OCI-LY3 (cell line): ENCODE measurements around the gene ST6GALNAC5.

Experiments used
- H2AFZ ChIP-seq: fragments of 200-600, 300-600 bp; shearing (Covaris generic); 2 replicates; pipeline ENCODE4 v1.6.0; 2014; ENCODE audit warnings: antibody characterized with exemption, low read depth, low read length
- H3K27ac ChIP-seq: fragments of 200-600, 300-600 bp; sonication (generic); 2 replicates; pipeline ENCODE4 v1.5.1; 2014; ENCODE audit warnings: mild to moderate bottlenecking, low read length, moderate library complexity, mixed read lengths
- H3K27me3 ChIP-seq: fragments of 200-600, 300-600 bp; sonication (generic); 2 replicates; pipeline ENCODE4 v1.6.1; 2014; ENCODE audit warnings: low read depth, low read length, mixed read lengths
- H3K36me3 ChIP-seq: fragments of 200-600, 300-600 bp; sonication (generic); replicated peaks from 2 replicates; pipeline ENCODE3; 2014; ENCODE audit warnings: low read depth, low read length, mixed read lengths
- H3K4me1 ChIP-seq: fragments of 300-600, 200-600 bp; sonication (generic); 2 replicates; pipeline ENCODE4 v1.6.1; 2014; ENCODE audit warnings: low read length, mixed read lengths
- H3K4me2 ChIP-seq: fragments of 200-600, 300-600 bp; sonication (generic); 2 replicates; pipeline ENCODE4 v1.6.1; 2014; ENCODE audit warnings: low read length, mixed read lengths
- H3K4me3 ChIP-seq: fragments of 300-600, 200-600 bp; sonication (generic); 2 replicates; pipeline ENCODE4 v1.5.1; 2014; ENCODE audit warnings: antibody characterized with exemption, mild to moderate bottlenecking, low read length, moderate library complexity
- H3K79me2 ChIP-seq: fragments of 300-600, 200-600 bp; shearing (Covaris generic); 2 replicates; pipeline ENCODE4 v1.6.1; 2014; ENCODE audit warnings: mild to moderate bottlenecking, low read length, mixed read lengths
- H3K9ac ChIP-seq: fragments of 300-600, 200-600 bp; shearing (Covaris generic); 2 replicates; pipeline ENCODE4 v1.6.0; 2014; ENCODE audit warnings: mild to moderate bottlenecking, low read length, moderate library complexity
- H3K9me3 ChIP-seq: fragments of 200-600, 300-600 bp; shearing (Covaris generic); 2 replicates; pipeline ENCODE4 v1.6.1; 2014; ENCODE audit warnings: low read length, mixed read lengths; ENCODE audit not compliant: insufficient read depth
- H4K20me1 ChIP-seq: fragments of 200-600, 300-600 bp; sonication (generic); 2 replicates; pipeline ENCODE4 v1.6.1; 2016; ENCODE audit warnings: low read length, mixed read lengths; ENCODE audit not compliant: insufficient read depth
- EZH2phosphoT487 ChIP-seq: fragments of 200-600 bp; shearing (Covaris generic); IDR thresholded peaks from 2 replicates; pipeline ENCODE4 v1.6.1; 2018; ENCODE audit warnings: antibody characterized with exemption, mixed run types, low read depth
- TF ChIP-seq, protein P1 (sequence below): fragments of 200-600, 300-600 bp; sonication (generic); IDR thresholded peaks from 2 replicates; pipeline ENCODE4 v1.5.1; 2014; ENCODE audit warnings: antibody characterized with exemption, low read length, low read depth

Gene ST6GALNAC5

DNA sequence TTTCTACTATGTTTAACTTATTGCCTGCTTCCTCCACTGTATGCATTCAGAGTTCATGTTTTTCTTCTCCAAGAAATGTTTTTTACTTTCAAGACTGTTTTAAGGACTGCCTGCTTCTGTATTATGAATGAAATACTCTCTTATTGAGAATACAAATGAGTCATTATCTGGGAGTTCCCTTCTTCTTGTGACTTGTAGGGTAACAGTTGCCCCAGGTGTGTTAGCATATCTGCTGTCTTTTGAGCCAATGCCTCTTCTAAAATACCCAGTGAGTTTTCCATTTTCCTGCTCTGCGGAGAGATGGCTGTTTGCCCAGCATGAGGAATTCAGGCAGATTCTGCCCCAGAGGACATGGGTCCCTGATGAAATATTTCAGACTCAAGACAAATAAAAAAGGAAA lies 34.1 kb upstream of the ST6GALNAC5 start:
- no peaks in the 10 kb centered on the region for H4K20me1 ChIP-seq
- H3K27me3 ChIP-seq = no peaks in the 10 kb centered on the region
- H2AFZ ChIP-seq = no peak overlapping the region
- no peaks in the 10 kb centered on the region for H3K4me1 ChIP-seq
- H3K9me3 ChIP-seq = no peaks in the 10 kb centered on the region
- H3K27ac ChIP-seq = no peak overlapping the region
- H3K4me2 ChIP-seq = no peak overlapping the region
- TF ChIP-seq, protein P1, sequence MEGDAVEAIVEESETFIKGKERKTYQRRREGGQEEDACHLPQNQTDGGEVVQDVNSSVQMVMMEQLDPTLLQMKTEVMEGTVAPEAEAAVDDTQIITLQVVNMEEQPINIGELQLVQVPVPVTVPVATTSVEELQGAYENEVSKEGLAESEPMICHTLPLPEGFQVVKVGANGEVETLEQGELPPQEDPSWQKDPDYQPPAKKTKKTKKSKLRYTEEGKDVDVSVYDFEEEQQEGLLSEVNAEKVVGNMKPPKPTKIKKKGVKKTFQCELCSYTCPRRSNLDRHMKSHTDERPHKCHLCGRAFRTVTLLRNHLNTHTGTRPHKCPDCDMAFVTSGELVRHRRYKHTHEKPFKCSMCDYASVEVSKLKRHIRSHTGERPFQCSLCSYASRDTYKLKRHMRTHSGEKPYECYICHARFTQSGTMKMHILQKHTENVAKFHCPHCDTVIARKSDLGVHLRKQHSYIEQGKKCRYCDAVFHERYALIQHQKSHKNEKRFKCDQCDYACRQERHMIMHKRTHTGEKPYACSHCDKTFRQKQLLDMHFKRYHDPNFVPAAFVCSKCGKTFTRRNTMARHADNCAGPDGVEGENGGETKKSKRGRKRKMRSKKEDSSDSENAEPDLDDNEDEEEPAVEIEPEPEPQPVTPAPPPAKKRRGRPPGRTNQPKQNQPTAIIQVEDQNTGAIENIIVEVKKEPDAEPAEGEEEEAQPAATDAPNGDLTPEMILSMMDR = no peak
- no peak for TF ChIP-seq EZH2phosphoT487
- no peak overlapping the region for H3K9ac ChIP-seq
- H3K4me3 ChIP-seq = no peak overlapping the region
- H3K79me2 ChIP-seq = no peaks in the 10 kb centered on the region
- no peaks in the 10 kb centered on the region for H3K36me3 ChIP-seq

DNA sequence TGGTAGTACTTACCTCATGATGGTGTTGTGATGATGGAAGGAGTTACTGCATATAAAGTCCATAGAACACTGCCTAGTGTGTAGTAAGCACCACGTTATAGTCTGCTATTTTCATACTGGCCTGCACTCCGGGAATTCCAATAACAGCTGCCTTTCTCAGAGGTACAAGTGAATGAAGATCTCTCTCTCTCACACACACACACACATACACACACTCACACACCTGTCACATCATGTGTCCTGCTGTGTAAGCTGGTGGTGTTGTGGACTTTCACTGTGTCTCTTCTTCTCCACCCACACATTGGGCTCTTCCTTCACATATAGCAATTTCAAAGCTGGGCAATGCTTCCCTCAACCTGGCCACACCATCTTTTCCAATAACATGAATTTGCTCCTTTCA lies 33.4 kb upstream of the ST6GALNAC5 start:
- H3K79me2 ChIP-seq = no peaks in the 10 kb centered on the region
- no peak overlapping the region for H3K9ac ChIP-seq
- H3K4me2 ChIP-seq = no peak overlapping the region
- H3K9me3 ChIP-seq = no peaks in the 10 kb centered on the region
- H3K36me3 ChIP-seq = no peaks in the 10 kb centered on the region
- no peak for TF ChIP-seq EZH2phosphoT487
- TF ChIP-seq, protein P1 = no peak
- H3K27me3 ChIP-seq = no peaks in the 10 kb centered on the region
- H4K20me1 ChIP-seq = no peaks in the 10 kb centered on the region
- no peak overlapping the region for H2AFZ ChIP-seq
- no peak overlapping the region for H3K4me3 ChIP-seq
- no peak overlapping the region for H3K27ac ChIP-seq
- no peaks in the 10 kb centered on the region for H3K4me1 ChIP-seq

DNA sequence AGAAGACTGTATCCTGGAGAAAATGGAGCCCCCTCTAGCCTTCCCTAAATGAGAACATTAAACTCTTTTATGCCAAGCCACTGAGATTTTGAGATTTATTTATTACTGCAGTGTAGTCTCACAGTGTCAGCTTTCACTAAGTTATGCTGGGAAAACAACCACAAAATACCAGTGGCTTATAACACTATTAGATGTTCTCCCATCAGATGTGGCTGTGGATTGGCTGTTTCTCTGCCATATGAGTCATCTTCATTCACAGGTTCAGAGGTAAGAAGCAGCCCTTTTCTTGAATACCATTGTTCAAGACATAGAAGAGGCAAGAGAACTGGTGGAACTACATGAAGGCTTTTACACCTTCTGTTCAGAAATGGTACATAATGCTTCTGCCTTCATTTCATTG lies 32.1 kb upstream of the ST6GALNAC5 start:
- Histone ChIP-seq H3K27ac (no peak overlapping the region), H3K27me3 (no peaks in the 10 kb centered on the region), H2AFZ (no peak overlapping the region), H3K9ac (no peak overlapping the region), H3K79me2 (no peaks in the 10 kb centered on the region), H3K4me3 (no peak overlapping the region), H4K20me1 (no peaks in the 10 kb centered on the region), H3K4me1 (no peaks in the 10 kb centered on the region), H3K4me2 (no peak overlapping the region), H3K36me3 (no peaks in the 10 kb centered on the region), H3K9me3 (no peaks in the 10 kb centered on the region)
- TF ChIP-seq EZH2phosphoT487 = no peak
- TF ChIP-seq, protein P1 = no peak

GRCh38 chr1:76840278-76840677 lies 27.0 kb upstream of the ST6GALNAC5 start:
- H4K20me1 ChIP-seq = no peaks in the 10 kb centered on the region
- no peaks in the 10 kb centered on the region for H3K4me1 ChIP-seq
- H3K4me2 ChIP-seq = no peak overlapping the region
- H3K9me3 ChIP-seq = no peaks in the 10 kb centered on the region
- no peak overlapping the region for H2AFZ ChIP-seq
- H3K79me2 ChIP-seq = no peaks in the 10 kb centered on the region
- H3K27ac ChIP-seq = no peak overlapping the region
- no peak overlapping the region for H3K4me3 ChIP-seq
- no peaks in the 10 kb centered on the region for H3K27me3 ChIP-seq
- TF ChIP-seq, protein P1 = no peak
- no peak for TF ChIP-seq EZH2phosphoT487
- H3K9ac ChIP-seq = no peak overlapping the region
- H3K36me3 ChIP-seq = no peaks in the 10 kb centered on the region
